Astrocyte (in vitro differentiated cells and primary cell): ENCODE data around the gene EEF2K. TPM values are rescaled to one million over a fixed set of nuclear protein-coding genes. Genes with fewer than 3 reads are reported as not detected.

Experiments used
- DNase-seq: peaks from one replicate; pipeline ENCODE4 v3.0.0-alpha.2; 2010; ENCODE audit warnings: low read depth
- FAIRE-seq: peaks from 2 replicates; lab custom pipeline; 2011; peaks lifted over from hg19 to GRCh38; lab: Jason Lieb, UNC
- H2AFZ ChIP-seq: 2 replicates; pipeline ENCODE4 v1.6.0; 2012; ENCODE audit warnings: low read depth, low read length, inconsistent platforms
- H3K27ac ChIP-seq: 2 replicates; pipeline ENCODE4 v1.5.1; 2011; ENCODE audit warnings: low read depth, low read length, inconsistent platforms
- H3K27me3 ChIP-seq: 2 replicates; pipeline ENCODE4 v1.6.0; 2011; ENCODE audit warnings: low read length, inconsistent platforms; ENCODE audit not compliant: insufficient read depth
- H3K36me3 ChIP-seq: 2 replicates; pipeline ENCODE4 v1.5.1; 2011; ENCODE audit warnings: low read length, inconsistent platforms; ENCODE audit not compliant: insufficient read depth
- H3K4me1 ChIP-seq: 2 replicates; pipeline ENCODE4 v1.5.1; 2011; ENCODE audit warnings: low read length, inconsistent platforms; ENCODE audit not compliant: insufficient read depth
- H3K4me2 ChIP-seq: 2 replicates; pipeline ENCODE4 v1.6.0; 2012; ENCODE audit warnings: low read length, inconsistent platforms
- H3K4me3 ChIP-seq: 2 replicates; pipeline ENCODE4 v1.5.1; 2011; ENCODE audit warnings: low read depth, mild to moderate bottlenecking, low read length, inconsistent platforms; ENCODE audit not compliant: insufficient read depth
- H3K79me2 ChIP-seq: 2 replicates; pipeline ENCODE4 v1.6.0; 2012; ENCODE audit warnings: mild to moderate bottlenecking, low read length, inconsistent platforms; ENCODE audit not compliant: insufficient read depth
- H3K9ac ChIP-seq: 2 replicates; pipeline ENCODE4 v1.6.0; 2012; ENCODE audit warnings: mild to moderate bottlenecking, low read length, inconsistent platforms
- H3K9me3 ChIP-seq: 2 replicates; pipeline ENCODE4 v1.5.1; 2012; ENCODE audit warnings: low read depth, mild to moderate bottlenecking, low read length, inconsistent platforms; ENCODE audit not compliant: insufficient read depth
- H4K20me1 ChIP-seq: 2 replicates; pipeline ENCODE4 v1.6.0; 2012; ENCODE audit warnings: low read length, inconsistent platforms; ENCODE audit not compliant: insufficient read depth
- H3K27ac Mint-ChIP-seq: one replicate; pipeline ENCODE4 v1.8.0; 2021; ENCODE audit warnings: mild to moderate bottlenecking, mixed read lengths; ENCODE audit not compliant: unreplicated experiment
- H3K27me3 Mint-ChIP-seq: one replicate; pipeline ENCODE4 v1.8.0; 2021; ENCODE audit warnings: low read depth, mixed read lengths; ENCODE audit not compliant: unreplicated experiment
- H3K36me3 Mint-ChIP-seq: one replicate; pipeline ENCODE4 v1.8.0; 2021; ENCODE audit warnings: low read depth, mixed read lengths; ENCODE audit not compliant: unreplicated experiment
- H3K4me1 Mint-ChIP-seq: one replicate; pipeline ENCODE4 v1.8.0; 2021; ENCODE audit warnings: low read depth, mixed read lengths; ENCODE audit not compliant: unreplicated experiment
- H3K4me3 Mint-ChIP-seq: one replicate; pipeline ENCODE4 v1.8.0; 2021; ENCODE audit warnings: mild to moderate bottlenecking, moderate library complexity, mixed read lengths; ENCODE audit not compliant: unreplicated experiment
- H3K9me3 Mint-ChIP-seq: one replicate; pipeline ENCODE4 v1.8.0; 2021; ENCODE audit warnings: mild to moderate bottlenecking, mixed read lengths; ENCODE audit not compliant: unreplicated experiment
- EZH2 ChIP-seq: IDR thresholded peaks from 2 replicates; pipeline ENCODE4 v1.6.1; 2012; ENCODE audit warnings: mild to moderate bottlenecking, low read length, inconsistent platforms; ENCODE audit not compliant: insufficient read depth
- total RNA-seq: library from RNA; stranded (reverse); gene quantifications from 2 replicates; pipeline ENCODE4 v1.2.1, GENCODE V29; 2021
- TF ChIP-seq, protein P1 (sequence below): IDR thresholded peaks from 2 replicates; pipeline ENCODE4 v1.5.1; 2011; ENCODE audit warnings: low read depth, mild to moderate bottlenecking, inconsistent platforms, low read length, moderate library complexity; ENCODE audit not compliant: insufficient read depth

EEF2K gene
- total RNA-seq, 1 donor from 2014 or later = 20.9 TPM

DNA sequence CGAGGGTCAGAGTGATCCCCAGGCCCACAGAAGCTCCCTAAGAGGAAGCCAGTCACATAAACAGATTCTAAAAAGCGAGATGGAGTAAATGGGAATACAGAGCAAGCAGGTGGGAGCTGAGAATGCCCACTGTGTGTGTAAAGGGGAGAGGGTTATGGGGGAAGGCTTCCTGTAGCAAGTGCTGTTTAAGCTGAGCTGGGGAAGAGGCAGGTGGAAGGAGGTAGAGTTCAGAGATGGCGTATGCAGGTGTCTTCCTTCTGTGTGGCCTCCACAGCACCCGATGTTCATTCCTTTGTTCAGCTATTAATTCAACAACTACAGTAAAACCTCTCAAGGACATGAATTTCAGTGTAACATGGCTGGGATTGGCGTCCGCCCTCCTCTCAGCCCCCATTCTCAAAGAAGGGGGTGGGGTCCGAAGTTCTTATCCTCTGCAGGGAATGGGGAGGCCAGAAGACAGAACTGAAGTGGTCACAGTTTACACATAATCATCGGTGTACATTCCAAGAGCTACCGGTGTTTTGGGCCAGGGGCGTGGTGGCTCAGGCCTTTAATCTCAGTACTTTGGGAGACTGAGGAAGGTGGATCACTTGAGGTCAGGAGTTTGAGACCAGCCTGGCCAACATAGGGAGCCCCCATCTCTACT, 1.8 kb downstream of the EEF2K start:
- H3K4me3 ChIP-seq = peak overlapping the region; percentile 86
- H3K27me3 ChIP-seq = no peaks in the 10 kb centered on the region
- peaks cover 53% of the 10 kb centered on the region for H4K20me1 ChIP-seq
- H3K9ac ChIP-seq = peak overlapping the region; percentile 73
- Mint-ChIP-seq H3K27ac (no peak overlapping the region), H3K9me3 (no peaks in the 10 kb centered on the region), H3K4me1 (peaks cover 11% of the 10 kb centered on the region), H3K36me3 (peaks cover 16% of the 10 kb centered on the region), H3K4me3 (peak overlapping the region; percentile 97), H3K27me3 (no peaks in the 10 kb centered on the region)
- H3K79me2 ChIP-seq = peaks cover 55% of the 10 kb centered on the region
- DNase-seq (no peak), FAIRE-seq (no peak)
- no peaks in the 10 kb centered on the region for H3K36me3 ChIP-seq
- H3K4me1 ChIP-seq = peaks cover 14% of the 10 kb centered on the region
- H3K27ac ChIP-seq = no peak overlapping the region
- no peaks in the 10 kb centered on the region for H3K9me3 ChIP-seq
- peak overlapping the region; percentile 97 for H3K4me2 ChIP-seq
- TF ChIP-seq EZH2 = no peak
- TF ChIP-seq, protein P1, sequence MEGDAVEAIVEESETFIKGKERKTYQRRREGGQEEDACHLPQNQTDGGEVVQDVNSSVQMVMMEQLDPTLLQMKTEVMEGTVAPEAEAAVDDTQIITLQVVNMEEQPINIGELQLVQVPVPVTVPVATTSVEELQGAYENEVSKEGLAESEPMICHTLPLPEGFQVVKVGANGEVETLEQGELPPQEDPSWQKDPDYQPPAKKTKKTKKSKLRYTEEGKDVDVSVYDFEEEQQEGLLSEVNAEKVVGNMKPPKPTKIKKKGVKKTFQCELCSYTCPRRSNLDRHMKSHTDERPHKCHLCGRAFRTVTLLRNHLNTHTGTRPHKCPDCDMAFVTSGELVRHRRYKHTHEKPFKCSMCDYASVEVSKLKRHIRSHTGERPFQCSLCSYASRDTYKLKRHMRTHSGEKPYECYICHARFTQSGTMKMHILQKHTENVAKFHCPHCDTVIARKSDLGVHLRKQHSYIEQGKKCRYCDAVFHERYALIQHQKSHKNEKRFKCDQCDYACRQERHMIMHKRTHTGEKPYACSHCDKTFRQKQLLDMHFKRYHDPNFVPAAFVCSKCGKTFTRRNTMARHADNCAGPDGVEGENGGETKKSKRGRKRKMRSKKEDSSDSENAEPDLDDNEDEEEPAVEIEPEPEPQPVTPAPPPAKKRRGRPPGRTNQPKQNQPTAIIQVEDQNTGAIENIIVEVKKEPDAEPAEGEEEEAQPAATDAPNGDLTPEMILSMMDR = no peak
- no peak overlapping the region for H2AFZ ChIP-seq

DNA sequence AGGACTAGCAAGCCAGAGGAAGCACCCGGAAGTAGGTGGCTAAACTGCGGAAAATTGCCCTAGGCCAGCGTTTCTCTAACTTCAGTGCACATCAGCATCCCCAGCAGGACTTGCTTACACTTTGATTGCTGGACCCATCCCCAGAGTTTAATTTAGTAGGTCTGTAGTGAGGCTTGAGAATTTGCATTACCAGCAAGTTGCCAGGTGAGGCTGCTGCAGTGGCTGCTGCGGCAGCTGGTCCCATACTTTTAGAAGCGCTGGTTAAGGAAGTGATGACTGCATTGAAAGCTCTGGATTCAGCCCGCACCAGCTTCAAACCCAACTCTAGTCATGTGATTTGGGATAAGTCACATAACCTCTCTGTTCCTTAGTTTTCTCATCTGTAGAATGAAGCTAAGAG, 4.2 kb downstream of the EEF2K start:
- Mint-ChIP-seq H3K9me3 (peaks cover 2% of the 10 kb centered on the region), H3K27ac (no peak overlapping the region), H3K4me3 (no peak overlapping the region), H3K4me1 (peaks cover 11% of the 10 kb centered on the region), H3K27me3 (no peaks in the 10 kb centered on the region), H3K36me3 (peaks cover 32% of the 10 kb centered on the region)
- Histone ChIP-seq H3K36me3 (no peaks in the 10 kb centered on the region), H4K20me1 (peaks cover 75% of the 10 kb centered on the region), H3K79me2 (peaks cover 67% of the 10 kb centered on the region), H3K4me1 (peaks cover 17% of the 10 kb centered on the region), H3K4me3 (no peak overlapping the region), H3K9ac (no peak overlapping the region), H3K9me3 (no peaks in the 10 kb centered on the region), H3K27me3 (no peaks in the 10 kb centered on the region), H3K27ac (peak overlapping the region; percentile 21), H3K4me2 (no peak overlapping the region), H2AFZ (no peak overlapping the region)
- TF ChIP-seq, protein P1 = no peak
- no peak for TF ChIP-seq EZH2
- FAIRE-seq = no peak
- DNase-seq = no peak

DNA sequence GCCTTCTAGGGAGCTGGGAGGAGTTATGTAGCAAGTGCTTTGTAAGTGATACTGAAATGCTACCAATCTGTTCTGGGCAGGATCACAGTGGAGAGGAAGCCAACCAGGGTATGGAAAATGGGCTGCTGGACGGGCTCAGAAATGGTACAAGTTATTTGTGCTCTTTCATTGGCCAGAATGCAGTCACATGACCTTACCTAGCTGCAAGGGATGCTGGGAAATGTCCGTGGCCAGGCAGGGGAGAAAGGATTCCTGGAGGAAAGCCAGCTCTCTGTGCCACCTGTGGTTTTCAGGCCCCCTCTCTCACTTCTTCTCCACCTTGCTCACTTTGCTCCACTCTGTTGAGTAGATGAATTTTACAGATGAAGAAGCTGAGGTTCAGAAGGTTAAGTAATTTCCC, 4.8 kb downstream of the EEF2K start:
- Histone ChIP-seq H2AFZ (no peak overlapping the region), H3K4me3 (no peak overlapping the region), H3K9ac (no peak overlapping the region), H3K9me3 (no peaks in the 10 kb centered on the region), H3K4me1 (peaks cover 22% of the 10 kb centered on the region), H3K79me2 (peaks cover 72% of the 10 kb centered on the region), H3K4me2 (no peak overlapping the region), H4K20me1 (peaks cover 80% of the 10 kb centered on the region), H3K27ac (no peak overlapping the region), H3K36me3 (no peaks in the 10 kb centered on the region), H3K27me3 (no peaks in the 10 kb centered on the region)
- Mint-ChIP-seq H3K27me3 (no peaks in the 10 kb centered on the region), H3K9me3 (peaks cover 2% of the 10 kb centered on the region), H3K27ac (no peak overlapping the region), H3K4me1 (peaks cover 11% of the 10 kb centered on the region), H3K36me3 (peaks cover 33% of the 10 kb centered on the region), H3K4me3 (no peak overlapping the region)
- no peak for FAIRE-seq
- TF ChIP-seq EZH2 = no peak
- TF ChIP-seq, protein P1 = no peak
- no peak for DNase-seq
